Body of pancreas (tissue), 4 donors: ENCODE data around the gene A2M.

ENCODE experiments used
- POLR2A ChIP-seq, 3 donors: fragments of 450-650 bp; IDR thresholded peaks; one replicate each; pipeline ENCODE4 v1.6.1; 2016; ENCODE audit warnings: antibody characterized with exemption in 3 of 3, mild to moderate bottlenecking in 2 of 3
- TF ChIP-seq, protein P1 (sequence below), 7 experiments: fragments of 450-650 bp in 4 of 7; fragments of 200-600 bp in 3 of 7; sonication (generic) in 3 of 7; IDR thresholded peaks; one replicate each; pipeline ENCODE4 v1.5.1; 2016 to 2019; ENCODE audit warnings: antibody characterized with exemption in 7 of 7

DNA sequence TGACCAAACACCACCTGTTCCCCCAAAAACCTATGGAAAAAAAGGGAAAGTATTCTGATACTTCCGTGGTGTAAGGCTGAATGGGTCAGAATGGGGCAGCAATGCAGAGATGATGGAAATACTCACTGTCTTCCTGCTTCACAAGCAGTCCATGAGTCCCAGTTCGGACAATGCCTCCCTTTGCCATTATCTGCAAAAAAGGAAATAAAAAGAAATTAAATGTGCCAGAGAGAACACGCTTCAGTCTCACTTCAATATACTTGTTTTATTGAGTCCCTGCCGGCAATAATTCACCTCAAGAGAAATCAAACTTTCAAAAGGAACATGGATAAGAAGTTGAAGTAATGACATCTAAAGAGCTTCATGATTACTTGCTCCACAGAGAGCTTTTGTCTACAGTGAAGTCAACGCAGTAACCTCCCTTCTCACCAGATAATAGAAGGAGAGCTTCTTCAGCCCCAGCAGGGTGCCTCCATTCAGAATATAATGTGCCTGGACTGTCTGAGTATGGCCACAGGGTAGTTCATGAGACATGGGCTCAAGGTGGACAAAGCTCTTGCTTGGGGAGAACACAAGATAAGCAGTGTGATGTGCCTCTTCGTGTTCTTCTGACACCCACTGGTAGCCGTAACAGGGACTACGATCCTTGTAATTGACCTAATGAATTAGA, 14.6 kb downstream of the A2M start:
- TF ChIP-seq POLR2A (IDR thresholded peaks at IDR 0.05): no peak
- TF ChIP-seq, protein P1, sequence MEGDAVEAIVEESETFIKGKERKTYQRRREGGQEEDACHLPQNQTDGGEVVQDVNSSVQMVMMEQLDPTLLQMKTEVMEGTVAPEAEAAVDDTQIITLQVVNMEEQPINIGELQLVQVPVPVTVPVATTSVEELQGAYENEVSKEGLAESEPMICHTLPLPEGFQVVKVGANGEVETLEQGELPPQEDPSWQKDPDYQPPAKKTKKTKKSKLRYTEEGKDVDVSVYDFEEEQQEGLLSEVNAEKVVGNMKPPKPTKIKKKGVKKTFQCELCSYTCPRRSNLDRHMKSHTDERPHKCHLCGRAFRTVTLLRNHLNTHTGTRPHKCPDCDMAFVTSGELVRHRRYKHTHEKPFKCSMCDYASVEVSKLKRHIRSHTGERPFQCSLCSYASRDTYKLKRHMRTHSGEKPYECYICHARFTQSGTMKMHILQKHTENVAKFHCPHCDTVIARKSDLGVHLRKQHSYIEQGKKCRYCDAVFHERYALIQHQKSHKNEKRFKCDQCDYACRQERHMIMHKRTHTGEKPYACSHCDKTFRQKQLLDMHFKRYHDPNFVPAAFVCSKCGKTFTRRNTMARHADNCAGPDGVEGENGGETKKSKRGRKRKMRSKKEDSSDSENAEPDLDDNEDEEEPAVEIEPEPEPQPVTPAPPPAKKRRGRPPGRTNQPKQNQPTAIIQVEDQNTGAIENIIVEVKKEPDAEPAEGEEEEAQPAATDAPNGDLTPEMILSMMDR (IDR thresholded peaks at IDR 0.05): no peak
